NCI-H2227 (cell line): Measurements from ENCODE around the gene EIF1B.
"Not testable (repeated sequence)": the region's sequence is repeated elsewhere in the genome, so short reads cannot be mapped to it uniquely, and the experiment has no call there.

Experiments used
- DNase-seq: peaks from one replicate; lab custom pipeline; 2025; ENCODE audit not compliant: unreplicated experiment; lab: John Stamatoyannopoulos, UW

EIF1B gene

DNA sequence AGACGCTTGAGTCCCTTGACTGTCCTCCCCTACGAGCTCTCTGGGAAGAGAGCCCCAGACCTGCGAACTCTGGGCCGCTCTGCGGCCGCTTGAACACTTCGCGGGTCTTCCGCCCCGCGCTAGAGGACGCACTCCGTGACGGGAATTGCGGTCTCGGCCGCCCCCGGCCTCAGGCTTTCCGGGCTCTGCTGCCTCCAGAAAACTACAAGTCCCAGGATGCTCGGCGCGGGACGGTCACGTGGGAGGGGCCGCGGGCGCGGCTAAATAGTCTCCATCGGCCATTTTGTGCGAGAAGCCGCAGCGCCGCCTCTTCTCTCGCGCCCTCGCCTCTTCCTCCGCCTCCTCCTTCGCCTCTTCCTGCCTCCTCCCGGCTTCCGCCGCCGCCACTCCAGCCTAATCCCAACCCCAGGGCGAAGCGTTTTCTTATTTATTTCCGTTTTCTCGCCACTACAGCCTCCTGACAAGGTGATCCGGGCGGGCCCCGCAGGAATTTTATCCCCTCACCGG, at the start of gene EIF1B:
Gene EIF1B (plus strand): TSS at position 290 of the 507 bp plus-strand sequence. CDS start 235 bp downstream, outside the sequence.
- peak; percentile 96 for DNase-seq

DNA sequence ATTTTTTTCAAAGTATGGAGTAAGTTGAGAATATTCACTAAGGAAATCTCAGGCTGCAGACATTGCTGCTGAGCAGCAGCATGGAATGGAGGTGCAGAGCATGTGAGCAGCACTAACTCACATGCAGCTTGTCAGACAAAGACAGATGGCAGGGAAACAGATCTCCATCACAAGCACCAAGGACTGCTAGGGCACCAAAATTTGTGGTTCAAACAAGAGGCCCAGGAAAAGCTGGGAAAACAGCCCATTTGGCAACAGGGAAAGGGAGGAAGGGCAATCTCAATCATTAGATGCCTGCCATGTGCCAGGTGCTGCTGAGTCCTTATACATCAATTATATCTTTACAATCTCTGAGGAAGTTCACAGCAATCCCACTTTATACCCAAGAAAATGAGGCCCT, 47.2 kb upstream of the EIF1B start:
- DNase-seq, result no peak

DNA sequence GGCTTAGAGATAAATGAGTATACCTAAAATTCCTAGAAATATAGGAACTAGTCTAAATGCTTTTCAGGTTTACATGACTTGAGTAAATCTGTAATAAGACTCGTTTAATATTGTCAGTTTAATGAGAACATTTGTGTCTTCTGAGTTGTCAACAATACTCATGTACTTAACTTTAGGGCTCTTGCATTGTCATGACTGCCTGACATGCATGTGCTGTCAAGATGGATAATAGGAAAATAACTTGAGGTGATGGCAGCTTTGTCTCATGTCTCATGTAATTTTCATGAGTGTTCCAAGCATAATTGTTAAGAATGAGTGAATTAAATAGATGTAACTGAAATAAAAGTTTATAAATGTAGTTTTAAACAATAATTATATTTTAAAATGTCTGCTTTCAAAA, 45.1 kb upstream of the EIF1B start:
- DNase-seq, result no peak

DNA sequence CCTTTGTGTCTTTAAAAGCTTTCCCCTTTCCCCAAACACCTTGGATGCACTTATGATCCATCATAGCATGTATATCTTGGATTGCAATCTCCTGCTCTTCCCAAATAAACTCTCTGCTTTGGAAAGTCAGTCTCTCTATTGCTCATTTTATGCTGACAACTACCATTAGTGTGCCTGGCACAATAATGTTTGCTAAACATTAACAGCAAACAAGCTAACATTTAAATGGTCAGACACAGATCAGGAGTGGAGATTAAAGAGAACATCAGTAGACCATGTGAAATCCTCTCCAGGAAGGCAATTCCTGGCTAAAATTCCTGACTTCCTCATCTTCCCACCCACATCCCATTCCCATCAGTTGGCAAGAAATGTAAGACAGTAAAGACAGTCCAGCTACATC, 44.3 kb upstream of the EIF1B start:
- no peak for DNase-seq

DNA sequence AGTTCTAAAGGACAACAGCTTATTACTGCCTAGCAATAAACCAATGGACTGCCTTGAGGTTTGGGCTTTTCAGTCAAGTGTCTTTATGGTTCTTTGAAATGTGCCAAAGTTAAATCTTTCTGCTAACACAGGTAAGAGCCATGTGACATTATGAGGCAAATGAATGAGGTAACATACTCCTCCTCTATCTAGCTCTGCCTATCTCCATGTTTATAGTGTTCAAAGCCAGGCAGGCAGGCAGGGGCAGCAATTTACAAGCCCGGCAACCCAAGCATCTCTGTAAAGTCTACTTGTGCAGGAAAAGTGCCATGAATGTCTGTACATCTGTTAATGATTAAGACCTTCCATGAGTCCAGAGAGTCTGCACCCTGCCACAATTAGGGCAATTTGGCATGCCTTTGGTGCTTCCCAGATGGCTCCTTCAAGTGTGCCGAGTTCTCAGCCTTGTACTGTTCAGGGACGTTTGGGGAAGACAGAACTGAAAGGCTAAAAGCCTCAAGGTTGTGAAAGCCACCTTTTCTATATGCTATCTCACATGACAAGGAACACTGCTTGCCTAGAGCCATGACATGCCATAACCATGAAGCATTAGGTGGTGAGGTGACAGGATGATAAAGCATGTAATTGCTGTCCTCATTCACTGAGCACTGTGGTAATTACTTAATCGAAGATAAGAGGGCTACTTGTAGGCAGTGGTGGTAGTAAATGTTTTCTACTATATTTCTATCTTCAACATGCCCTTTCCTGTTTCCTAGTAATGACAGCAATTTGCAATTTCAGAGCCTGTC, 41.4 kb upstream of the EIF1B start:
- DNase-seq, result peak; percentile 51

DNA sequence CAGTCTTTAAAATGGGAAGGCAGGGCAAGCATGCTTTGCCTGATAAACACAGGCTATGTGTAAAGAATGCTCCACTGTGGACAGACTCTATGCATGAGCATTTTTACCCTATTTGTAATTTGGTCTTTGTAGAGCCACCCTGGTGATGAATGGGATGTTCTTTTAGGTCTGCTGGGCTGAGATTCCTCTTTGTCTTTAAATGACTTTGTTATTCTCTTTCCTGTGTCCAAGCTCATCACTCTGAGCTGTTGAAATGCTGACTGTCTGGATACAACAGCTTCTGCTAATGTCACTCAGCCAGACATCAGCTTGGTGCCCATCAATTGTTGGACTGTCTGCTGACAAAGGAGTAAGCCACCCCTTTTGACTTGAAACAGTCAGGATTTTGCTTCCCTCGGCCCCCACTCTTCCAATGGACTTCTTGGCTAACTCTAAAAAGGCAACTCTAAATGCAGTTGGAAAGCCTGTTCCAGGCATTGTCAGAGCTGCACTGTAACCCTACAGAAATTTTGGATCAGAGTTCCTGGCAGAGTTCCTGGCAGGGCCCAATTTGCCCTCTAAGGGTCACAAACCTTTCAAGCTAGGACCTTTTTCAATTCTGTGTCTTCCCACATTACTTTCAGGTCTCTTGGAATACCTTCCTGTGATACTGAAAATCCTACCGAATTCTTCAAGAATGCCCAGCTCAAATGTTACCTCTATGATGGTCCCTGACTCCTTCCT, 40.5 kb upstream of the EIF1B start:
- peak; percentile 24 for DNase-seq

DNA sequence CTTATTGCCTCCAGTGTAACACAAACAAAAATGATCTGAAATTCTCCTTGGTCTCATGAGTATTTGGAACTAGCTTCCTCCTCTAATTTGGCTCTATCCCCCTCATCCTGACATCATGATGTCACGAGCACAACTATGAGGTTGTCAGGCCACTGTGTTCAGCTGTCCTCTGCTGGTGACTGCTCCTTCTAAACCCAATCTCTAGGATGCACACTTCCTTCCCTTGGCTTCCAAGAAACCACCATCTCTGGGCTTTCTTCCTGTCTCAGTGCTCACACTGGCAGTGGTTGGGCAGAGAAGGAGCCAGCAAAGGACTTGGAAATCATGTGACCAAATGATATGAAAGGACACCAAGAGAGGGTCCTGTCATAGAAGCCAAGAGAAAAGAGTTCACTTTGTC, 30.7 kb upstream of the EIF1B start:
- no peak for DNase-seq

DNA sequence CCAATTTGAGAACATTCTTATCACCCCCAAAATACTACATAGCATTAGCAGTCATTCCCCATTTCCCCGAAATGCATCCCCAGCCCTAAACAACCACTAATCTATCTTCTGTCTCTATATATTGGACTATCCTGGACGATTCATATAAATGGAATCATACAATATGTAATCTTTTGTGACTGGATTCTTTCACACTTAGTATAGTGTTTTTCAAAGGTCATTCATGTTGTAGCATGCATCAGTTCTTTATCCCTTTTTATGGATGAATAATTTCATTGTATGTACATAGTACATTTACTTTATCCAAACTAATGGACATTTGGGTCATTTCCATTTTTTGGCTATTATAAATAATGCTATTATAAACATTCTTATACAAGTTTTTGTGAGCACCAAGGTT, 27.5 kb upstream of the EIF1B start:
- no peak for DNase-seq

DNA sequence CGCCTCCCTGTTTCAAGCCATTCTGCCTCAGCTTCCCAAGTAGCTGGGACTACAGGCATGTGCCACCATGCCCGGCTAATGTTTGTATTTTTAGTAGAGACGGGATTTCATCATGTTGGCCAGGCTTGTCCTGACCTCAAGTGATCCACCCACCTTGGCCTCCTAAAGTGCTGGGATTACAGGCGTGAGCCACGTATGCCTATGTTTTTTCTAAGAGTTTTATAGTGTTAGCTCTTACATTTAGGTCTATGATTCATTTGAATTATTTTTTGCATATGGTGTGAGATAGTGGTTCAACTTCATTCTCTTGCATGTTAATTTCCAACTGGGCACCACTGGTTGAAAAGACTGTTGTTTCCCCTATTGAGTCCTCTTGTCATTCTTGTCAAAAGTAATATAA, 26.4 kb upstream of the EIF1B start:
- not testable (repeated sequence) for DNase-seq

DNA sequence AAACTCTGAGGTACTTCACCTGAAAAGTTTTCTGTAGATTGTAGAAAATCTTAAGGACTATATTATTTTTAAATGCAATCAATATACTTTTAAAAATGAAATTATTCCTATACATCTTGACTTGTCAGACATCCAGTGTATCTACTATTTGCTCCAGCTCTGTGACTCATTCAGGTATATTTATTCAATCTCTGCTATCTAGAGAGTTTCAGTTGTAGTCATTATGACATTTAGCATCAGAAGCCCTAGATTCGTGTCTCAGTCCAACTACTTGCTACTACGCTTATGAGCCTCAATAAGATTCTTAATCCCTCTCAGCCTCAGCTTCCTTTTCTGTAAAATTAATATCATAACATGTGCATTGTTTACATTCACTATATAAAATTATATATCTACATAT, 22.3 kb upstream of the EIF1B start:
- DNase-seq, result no peak

DNA sequence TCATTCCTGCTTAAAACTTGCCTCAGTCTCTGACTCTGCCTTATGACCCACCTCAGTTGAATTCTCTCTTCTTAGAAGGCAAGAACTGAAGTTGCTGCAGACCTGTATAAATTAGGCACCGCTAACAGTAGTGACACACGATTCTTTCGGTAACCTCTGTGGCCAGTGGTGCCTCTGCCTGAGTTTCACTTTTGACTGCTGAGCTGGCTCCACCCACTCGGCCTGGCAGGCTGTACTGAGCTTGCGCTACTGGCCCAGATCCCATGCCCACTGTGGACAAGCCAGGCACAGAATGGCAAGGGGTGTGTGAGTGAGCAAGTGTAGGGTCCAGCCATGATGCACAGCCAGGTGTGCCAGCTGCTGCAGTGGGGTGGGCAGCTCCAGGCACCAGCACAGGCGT, 19.1 kb upstream of the EIF1B start:
- DNase-seq, result no peak

DNA sequence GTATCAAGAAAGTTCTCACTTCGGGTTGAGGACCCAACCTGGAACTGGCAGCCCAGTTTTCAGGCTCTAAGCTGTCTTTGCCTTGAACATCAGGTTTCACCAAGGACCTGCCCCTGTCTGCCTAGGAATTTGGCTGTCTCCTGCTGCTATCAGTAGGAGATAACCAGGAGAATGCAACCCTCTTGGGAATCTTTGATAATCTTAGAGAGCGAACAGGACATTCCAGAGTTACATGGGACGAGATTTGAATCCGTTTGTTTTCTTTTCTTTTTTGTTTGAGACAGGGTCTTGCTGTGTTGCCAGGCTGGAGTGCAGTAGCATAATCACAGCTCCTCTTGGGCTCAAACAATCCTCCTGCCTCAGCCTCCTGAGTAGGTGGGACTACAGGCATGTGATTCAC, 18.0 kb upstream of the EIF1B start:
- no peak for DNase-seq

DNA sequence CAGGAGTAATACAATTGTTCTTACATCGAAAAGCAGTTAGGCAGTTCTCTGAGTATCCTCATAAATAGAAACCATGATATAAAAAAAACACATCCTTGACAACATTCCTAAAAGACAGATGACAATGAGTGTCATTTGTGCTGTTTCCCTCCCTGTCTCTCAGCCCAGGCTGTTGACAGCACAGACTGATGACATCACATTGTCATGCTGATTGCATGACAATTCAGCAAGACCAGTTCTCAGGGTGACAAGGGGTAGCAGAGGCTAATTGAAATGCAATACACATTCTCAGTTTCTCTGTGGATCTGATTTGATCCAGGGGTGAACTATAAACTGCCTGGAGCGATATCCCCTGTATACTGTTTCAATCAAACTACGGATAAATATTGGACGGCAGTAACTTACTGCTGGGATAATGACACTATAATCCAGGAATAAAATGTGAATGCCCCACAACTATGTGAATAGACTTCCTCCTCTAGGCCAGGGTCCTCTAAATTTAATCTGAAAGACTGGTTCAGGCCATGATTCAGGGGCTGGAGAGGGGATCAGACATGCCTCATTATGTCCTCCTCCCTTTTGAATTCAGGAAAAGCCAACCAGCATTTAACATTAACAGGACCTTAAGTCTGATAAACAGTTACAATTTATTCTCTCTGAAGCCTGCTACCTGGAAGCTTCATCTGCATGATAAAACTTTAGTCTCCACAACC, 16.7 kb upstream of the EIF1B start:
- DNase-seq, result peak; percentile 3

DNA sequence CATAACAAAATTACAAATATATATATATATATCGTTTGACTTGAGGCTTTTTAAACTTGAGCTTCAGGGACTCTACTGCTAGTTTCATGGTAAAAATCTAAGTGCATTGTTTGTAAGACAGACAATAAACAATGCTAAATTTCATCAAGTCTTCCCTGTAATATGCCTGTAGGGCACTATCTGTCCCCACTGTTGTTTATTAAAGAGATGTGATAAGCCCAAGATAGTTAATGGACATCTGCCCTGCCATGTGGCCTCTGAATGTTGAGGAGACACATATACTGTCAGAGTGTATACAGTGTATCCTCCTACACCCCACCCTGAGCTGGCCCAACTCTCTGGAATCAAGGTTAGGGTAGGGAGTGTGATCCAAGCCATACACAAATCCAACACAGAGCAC, 15.1 kb upstream of the EIF1B start:
- no peak for DNase-seq

DNA sequence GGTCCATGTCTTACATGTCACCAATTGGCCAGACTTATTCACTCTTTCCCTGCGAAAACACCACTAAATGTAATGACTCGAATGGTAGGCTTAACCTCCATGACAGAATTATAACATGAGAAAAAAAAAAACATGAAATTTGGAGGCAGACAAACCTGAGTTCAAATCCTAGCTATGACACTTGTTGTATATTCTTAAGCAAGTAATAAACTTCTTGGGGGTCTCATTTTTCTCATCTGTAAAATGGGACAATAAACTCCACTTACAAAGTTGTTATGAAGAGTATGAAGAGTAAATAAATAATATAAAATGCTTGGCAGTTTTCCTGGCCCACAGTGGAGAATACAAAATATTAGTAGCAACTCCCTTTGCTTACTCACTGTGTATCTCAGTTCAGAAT, 11.4 kb upstream of the EIF1B start:
- DNase-seq, result no peak

DNA sequence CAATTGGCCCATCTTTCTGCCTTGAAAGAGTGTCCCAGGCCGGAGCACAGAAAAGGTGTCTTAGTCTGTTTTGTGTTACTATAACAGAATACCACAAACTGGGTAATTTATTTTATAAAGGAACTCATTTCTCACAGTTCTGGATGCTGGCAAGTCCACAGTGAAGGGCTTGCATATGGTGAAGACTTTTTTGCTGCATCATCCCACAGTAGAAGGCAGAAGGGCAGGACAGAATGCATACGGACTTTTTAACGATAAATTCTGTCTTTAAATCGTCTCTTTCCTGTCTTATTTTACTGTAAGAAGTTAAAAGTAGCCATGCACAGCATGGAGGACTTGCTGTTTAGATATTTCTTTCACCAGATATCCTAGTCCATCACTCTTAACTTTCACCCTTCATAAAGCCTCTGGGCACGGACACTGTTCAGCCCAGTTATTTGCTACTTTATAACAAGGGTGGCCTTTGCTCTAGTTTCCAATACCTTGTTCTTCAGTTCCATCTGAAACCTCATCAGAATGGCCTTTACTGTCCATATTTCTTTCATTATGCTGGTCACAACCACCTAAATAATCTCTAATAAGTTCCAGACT, 10.3 kb upstream of the EIF1B start:
- DNase-seq, result no peak

DNA sequence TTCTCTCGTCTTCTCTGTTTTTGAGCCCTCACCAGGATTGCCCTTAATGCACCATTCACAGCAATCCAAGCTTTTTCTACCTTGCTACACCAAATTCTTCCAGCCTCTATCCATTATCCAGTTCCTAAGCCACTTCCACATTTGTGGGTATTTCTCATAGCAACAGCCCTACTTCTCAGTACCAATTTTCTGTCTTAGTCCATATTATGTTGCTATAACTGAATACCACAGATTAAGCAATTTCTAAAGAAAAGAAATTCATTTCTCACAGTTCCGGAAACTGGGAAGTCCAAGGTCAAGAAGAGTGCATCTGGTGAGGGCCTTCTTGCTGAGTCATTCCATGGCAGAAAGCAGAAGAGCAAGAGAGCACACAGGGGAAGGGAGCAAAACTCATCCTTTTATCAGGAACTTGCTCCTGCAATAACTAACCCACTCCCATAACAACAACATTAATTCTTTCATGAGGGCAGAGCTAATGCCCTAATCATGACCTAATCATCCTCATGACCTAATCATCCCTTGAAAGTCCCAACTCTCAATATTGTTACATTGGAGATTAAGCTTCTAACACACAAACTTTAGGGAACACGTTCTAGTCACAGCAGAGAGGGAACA, 9.7 kb upstream of the EIF1B start:
- no peak for DNase-seq

DNA sequence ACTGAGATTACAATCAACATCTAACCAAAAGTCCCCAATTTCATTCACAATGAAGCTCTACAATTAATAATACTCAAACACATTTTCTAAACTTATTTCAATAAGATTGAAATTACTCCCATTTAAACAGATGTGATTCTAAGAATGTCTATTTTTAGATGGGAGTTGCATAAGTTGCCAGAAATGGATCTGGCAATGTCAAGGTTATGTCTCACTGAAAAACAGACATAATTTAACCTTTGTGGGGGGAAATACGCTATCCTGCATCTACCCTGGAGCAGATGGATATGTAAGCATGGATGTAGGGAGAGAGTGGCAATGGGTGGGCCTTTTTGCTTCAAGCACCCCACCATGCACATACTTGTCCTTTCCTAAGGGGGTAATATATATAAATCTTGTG, 6.7 kb upstream of the EIF1B start:
- DNase-seq, result no peak

DNA sequence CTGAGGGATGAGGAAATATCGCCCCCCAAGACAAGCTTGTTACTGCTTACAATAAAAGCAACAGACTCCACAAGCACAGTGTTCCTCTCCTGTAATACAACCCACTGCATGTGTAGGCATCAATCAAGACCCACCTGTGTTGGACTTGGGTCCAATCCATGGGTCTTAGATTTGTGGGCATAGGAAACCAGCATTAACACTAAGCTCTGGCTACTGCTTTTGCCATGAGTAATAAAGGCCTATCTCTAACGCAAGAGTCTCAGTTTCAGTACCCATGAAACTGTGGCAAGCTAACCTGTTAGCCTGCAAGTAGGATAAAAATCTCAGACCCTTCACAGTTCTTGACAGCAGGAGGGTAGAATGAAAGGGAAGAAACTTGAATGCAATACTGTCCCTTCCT, 5.2 kb upstream of the EIF1B start:
- DNase-seq, result no peak

DNA sequence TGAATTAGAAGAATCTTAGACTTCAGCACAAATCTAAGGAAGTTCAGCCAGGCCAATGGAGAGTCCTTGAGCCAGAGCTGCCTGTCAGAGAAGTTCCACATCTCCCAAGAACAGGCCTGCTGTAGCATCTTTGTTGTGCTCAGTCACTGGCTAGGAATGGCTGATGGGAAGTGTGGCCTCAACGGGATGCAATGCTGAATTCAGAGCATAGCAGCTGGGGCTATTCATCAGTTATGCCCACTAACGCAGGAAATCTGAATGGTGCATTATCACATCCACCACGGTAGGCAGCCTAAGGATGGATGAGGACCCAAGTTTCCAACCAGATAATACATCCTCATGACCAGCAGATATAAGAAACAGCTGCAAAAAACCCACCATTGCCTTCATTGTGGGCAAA, 3.2 kb upstream of the EIF1B start:
- no peak for DNase-seq

DNA sequence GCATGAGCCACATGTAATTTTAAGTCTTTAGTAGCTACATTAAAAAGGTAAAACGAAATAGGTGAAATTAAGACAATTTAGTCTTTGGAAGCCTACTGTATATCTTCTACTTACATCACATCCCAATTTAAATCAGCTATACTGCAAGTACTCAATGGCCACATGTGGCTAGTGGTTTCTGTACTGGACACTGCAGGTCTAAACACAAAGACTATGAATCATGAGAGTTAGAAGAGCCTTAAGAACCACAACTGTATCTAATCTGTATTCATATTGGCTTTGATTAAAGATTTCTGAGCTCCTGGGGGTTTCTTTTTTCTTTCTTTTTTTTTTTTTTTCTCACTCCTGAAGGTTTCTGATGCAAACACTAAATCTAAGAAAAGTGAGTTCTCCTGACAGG, 2.3 kb upstream of the EIF1B start:
- DNase-seq, result no peak
